ENCODE measurements around the gene PARP3.

Gene PARP3

GRCh38 chr3:51992017-51992682 is 50.0 kb downstream of the PARP3 start:
- no peak for TF ChIP-seq GATA2 (IDR thresholded peaks at IDR 0.05; ENCODE audit: low read depth, low read length)
- no peak for TF ChIP-seq GATA3 (IDR thresholded peaks at IDR 0.05; ENCODE audit: low read depth, low read length)

GRCh38 chr3:51994530-51994929 is 52.4 kb downstream of the PARP3 start:
- TF ChIP-seq GATA2 (IDR thresholded peaks at IDR 0.05; ENCODE audit: low read depth, low read length): no peak
- TF ChIP-seq GATA3 (IDR thresholded peaks at IDR 0.05; ENCODE audit: low read depth, low read length): no peak

- no peak for TF ChIP-seq GATA2 (IDR thresholded peaks at IDR 0.05; ENCODE audit: low read depth, low read length)
- no peak for TF ChIP-seq GATA3 (IDR thresholded peaks at IDR 0.05; ENCODE audit: low read depth, low read length)
Measured at GRCh38 chr3:51995346-51996163, 53.4 kb downstream of the PARP3 start, which contains the start of gene RPL29. TSS of gene RPL29 (minus strand) at chr3:51995895. CDS start at chr3:51995461, 434 bp downstream.

GRCh38 chr3:51997172-51997571 is 55.0 kb downstream of the PARP3 start:
- no peak for TF ChIP-seq GATA3 (IDR thresholded peaks at IDR 0.05; ENCODE audit: low read depth, low read length)
- TF ChIP-seq GATA2 (IDR thresholded peaks at IDR 0.05; ENCODE audit: low read depth, low read length): no peak

GRCh38 chr3:51997935-51998596 is 55.9 kb downstream of the PARP3 start:
- no peak for TF ChIP-seq GATA2 (IDR thresholded peaks at IDR 0.05; ENCODE audit: low read depth, low read length)
- no peak for TF ChIP-seq GATA3 (IDR thresholded peaks at IDR 0.05; ENCODE audit: low read depth, low read length)

Data from SH-SY5Y (cell line).